ENCODE data around the gene CNBD2. TPM values are rescaled to one million over a fixed set of nuclear protein-coding genes. Genes with fewer than 3 reads are reported as not detected.

The CNBD2 gene
- total and polyA plus RNA-seq, 10 of the 15 experiments (the other 5 are each of a cell fraction or from before 2014, with no cell fraction given), result 0.86 to 7.4 (median 4.6) TPM

DNA sequence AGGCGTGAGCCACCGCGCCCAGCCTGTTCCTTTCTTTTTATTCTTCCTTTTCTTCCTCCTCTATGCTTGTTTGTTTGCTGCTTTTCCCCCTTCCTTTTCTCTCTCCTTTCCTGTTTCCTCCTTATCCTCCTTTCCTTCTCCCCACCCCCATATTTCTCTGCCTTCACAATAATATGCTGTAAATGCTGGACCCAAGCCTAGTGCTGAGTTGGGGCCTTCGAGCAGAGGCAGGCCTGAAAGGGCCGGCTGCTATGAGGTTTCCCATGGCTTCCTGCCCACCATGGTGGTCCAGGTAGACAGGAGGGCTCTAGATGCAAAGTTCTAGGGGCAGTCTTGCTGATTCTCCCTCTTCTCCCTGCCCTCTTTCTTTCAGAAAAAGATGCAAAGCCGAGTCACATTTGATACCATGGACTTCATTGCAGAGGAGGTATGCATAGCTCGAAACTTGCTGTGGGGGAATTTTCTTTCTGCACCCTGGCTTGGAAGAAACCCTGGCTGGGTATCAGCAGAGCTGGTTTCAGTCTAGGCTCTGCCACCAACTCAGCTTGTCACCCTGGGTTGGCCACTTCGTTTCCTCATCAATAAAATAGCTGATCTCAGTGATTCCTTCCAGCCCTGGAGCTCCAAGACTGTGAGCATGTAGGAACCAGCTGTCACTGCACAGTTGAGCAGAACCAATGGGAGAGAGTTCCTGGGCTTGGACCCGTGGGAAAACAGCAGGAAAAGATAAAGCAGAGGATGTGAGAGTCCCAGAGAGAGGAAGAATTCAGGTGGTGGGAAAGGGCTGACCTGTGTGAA, 7.4 kb downstream of the CNBD2 start:
- ChIA-PET SMC1A (ENCODE audit: uncharacterized antibody, unreplicated experiment) (no interaction called here), RAD21 (ENCODE audit: unreplicated experiment) (no interaction called here), POLR2A (interaction anchor here (1.0 kb wide), 1 partner anchor 9 kb away, joined by 3 read pairs; no protein-coding TSS in a partner anchor), CTCF (interaction anchor here (0.9 to 9.2 kb wide), 3 partner anchors 16 to 163 kb away, joined by 3 to 73 read pairs (median 5); no protein-coding TSS in a partner anchor)
- Histone ChIP-seq H2AFZ (ENCODE audit: control insufficient read depth, low read depth, low read length) (no peak overlapping the region), H3K36me3 (ENCODE audit: control insufficient read depth in 2 of 2, insufficient read depth in 2 of 2, low read length in 1 of 2) (no peaks in the 10 kb centered on the region), H3K9me3 (replicated peaks; ENCODE audit: control insufficient read depth, insufficient read depth, low read length) (no peaks in the 10 kb centered on the region), H3K27ac (ENCODE audit: control insufficient read depth, insufficient read depth) (no peak overlapping the region), H3K4me1 (ENCODE audit: control insufficient read depth, insufficient read depth, low read length) (no peaks in the 10 kb centered on the region), H3K4me3 (no peak overlapping the region), H3K79me2 (ENCODE audit: control insufficient read depth, insufficient read depth, low read length) (no peaks in the 10 kb centered on the region), H3K4me2 (ENCODE audit: control insufficient read depth, insufficient read depth) (no peak overlapping the region), H4K20me1 (ENCODE audit: control insufficient read depth, insufficient read depth) (no peaks in the 10 kb centered on the region), H3K9ac (ENCODE audit: control insufficient read depth, insufficient read depth, low read length) (no peak overlapping the region), H3K27me3 (replicated peaks in 1 of 2; ENCODE audit: control insufficient read depth in 2 of 2, insufficient read depth in 2 of 2, low read length in 1 of 2) (no peaks in the 10 kb centered on the region)
- no TSS peak for BruUV-seq (replicated peaks)
- in situ Hi-C loops (cut with MboI) (loop anchor here (25.0 kb wide), 1 partner anchor 462 kb away; no protein-coding TSS in a partner anchor), intact Hi-C loops (cut with micrococcal nuclease; ENCODE audit: unreplicated experiment) (no loop called here)
- peak; percentile 31; the same call in 1 of the 3 replicates for ATAC-seq
- no peak for FAIRE-seq
- no peak for DNase-seq (ENCODE audit: low read depth, low spot score)
- WGBS (ENCODE audit: insufficient coverage, insufficient replicate concordance, low lambda C conversion rate, missing lambda C conversion rate), result 54% methylated on average over 9 of the region's 9 CpGs
- TF ChIP-seq ZBED1 (IDR thresholded peaks at IDR 0.05; ENCODE audit: borderline replicate concordance), result no peak
- TF ChIP-seq EGR1 (IDR thresholded peaks at IDR 0.05; ENCODE audit: borderline replicate concordance in 1 of 2, low read depth in 2 of 2, low read length in 2 of 2), result no peak
- no peak for TF ChIP-seq NFXL1 (IDR thresholded peaks at IDR 0.05; ENCODE audit: borderline replicate concordance)
- TF ChIP-seq ZZZ3 (IDR thresholded peaks at IDR 0.05; ENCODE audit: control insufficient read depth, insufficient read length, low read depth), result no peak
- no peak for TF ChIP-seq KAT2A (conservative IDR thresholded peaks at IDR 0.05; ENCODE audit: control insufficient read depth, low read depth, low read length)
- TF ChIP-seq, protein P1, sequence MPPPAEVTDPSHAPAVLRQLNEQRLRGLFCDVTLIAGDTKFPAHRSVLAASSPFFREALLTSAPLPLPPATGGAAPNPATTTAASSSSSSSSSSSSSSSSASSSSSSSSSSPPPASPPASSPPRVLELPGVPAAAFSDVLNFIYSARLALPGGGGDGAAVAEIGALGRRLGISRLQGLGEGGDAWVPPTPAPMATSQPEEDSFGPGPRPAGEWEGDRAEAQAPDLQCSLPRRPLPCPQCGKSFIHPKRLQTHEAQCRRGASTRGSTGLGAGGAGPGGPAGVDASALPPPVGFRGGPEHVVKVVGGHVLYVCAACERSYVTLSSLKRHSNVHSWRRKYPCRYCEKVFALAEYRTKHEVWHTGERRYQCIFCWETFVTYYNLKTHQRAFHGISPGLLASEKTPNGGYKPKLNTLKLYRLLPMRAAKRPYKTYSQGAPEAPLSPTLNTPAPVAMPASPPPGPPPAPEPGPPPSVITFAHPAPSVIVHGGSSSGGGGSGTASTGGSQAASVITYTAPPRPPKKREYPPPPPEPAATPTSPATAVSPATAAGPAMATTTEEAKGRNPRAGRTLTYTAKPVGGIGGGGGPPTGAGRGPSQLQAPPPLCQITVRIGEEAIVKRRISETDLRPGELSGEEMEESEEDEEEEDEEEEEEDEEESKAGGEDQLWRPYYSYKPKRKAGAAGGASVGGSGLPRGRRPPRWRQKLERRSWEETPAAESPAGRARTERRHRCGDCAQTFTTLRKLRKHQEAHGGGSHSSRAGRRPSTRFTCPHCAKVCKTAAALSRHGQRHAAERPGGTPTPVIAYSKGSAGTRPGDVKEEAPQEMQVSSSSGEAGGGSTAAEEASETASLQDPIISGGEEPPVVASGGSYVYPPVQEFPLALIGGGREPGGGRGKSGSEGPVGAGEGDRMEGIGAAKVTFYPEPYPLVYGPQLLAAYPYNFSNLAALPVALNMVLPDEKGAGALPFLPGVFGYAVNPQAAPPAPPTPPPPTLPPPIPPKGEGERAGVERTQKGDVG (CRISPR knock-in tag; IDR thresholded peaks at IDR 0.05), result no peak
- TF ChIP-seq KDM1A (IDR thresholded peaks at IDR 0.05; ENCODE audit: borderline replicate concordance), result no peak
- TF ChIP-seq, protein P2, sequence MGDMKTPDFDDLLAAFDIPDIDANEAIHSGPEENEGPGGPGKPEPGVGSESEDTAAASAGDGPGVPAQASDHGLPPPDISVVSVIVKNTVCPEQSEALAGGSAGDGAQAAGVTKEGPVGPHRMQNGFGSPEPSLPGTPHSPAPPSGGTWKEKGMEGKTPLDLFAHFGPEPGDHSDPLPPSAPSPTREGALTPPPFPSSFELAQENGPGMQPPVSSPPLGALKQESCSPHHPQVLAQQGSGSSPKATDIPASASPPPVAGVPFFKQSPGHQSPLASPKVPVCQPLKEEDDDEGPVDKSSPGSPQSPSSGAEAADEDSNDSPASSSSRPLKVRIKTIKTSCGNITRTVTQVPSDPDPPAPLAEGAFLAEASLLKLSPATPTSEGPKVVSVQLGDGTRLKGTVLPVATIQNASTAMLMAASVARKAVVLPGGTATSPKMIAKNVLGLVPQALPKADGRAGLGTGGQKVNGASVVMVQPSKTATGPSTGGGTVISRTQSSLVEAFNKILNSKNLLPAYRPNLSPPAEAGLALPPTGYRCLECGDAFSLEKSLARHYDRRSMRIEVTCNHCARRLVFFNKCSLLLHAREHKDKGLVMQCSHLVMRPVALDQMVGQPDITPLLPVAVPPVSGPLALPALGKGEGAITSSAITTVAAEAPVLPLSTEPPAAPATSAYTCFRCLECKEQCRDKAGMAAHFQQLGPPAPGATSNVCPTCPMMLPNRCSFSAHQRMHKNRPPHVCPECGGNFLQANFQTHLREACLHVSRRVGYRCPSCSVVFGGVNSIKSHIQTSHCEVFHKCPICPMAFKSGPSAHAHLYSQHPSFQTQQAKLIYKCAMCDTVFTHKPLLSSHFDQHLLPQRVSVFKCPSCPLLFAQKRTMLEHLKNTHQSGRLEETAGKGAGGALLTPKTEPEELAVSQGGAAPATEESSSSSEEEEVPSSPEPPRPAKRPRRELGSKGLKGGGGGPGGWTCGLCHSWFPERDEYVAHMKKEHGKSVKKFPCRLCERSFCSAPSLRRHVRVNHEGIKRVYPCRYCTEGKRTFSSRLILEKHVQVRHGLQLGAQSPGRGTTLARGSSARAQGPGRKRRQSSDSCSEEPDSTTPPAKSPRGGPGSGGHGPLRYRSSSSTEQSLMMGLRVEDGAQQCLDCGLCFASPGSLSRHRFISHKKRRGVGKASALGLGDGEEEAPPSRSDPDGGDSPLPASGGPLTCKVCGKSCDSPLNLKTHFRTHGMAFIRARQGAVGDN (IDR thresholded peaks at IDR 0.05), result no peak
- TF ChIP-seq TCF12 (IDR thresholded peaks at IDR 0.05; ENCODE audit: low read depth, low read length), result no peak
- no peak for TF ChIP-seq RAD51 (IDR thresholded peaks at IDR 0.05)
- TF ChIP-seq, protein P3, sequence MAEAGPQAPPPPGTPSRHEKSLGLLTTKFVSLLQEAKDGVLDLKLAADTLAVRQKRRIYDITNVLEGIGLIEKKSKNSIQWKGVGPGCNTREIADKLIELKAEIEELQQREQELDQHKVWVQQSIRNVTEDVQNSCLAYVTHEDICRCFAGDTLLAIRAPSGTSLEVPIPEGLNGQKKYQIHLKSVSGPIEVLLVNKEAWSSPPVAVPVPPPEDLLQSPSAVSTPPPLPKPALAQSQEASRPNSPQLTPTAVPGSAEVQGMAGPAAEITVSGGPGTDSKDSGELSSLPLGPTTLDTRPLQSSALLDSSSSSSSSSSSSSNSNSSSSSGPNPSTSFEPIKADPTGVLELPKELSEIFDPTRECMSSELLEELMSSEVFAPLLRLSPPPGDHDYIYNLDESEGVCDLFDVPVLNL (IDR thresholded peaks at IDR 0.05; ENCODE audit: low read depth, low read length), result no peak
- TF ChIP-seq SIX5 (IDR thresholded peaks at IDR 0.05; ENCODE audit: low read depth, low read length, severe bottlenecking), result no peak
- TF ChIP-seq PAX8 (IDR thresholded peaks at IDR 0.05), result no peak
- no peak for TF ChIP-seq PAX5 (IDR thresholded peaks at IDR 0.05; ENCODE audit: borderline replicate concordance, low read depth, low read length)
- TF ChIP-seq DPF2 (IDR thresholded peaks at IDR 0.05), result no peak

All from GM12878 (cell line).